Heart right ventricle (tissue), 16 donors: ENCODE results near the gene SV2A. TPM values are rescaled to one million over a fixed set of nuclear protein-coding genes. Genes with fewer than 3 reads are reported as not detected.
"Not testable (repeated sequence)": the region's sequence is repeated elsewhere in the genome, so short reads cannot be mapped to it uniquely, and the experiment has no call there.

ENCODE experiments used
- ATAC-seq, 8 donors: fragments of 200-7000 bp; cut with Tn5 transposase; one replicate each; pipeline ENCODE4 v1.9.1; 2020; ENCODE audit warnings: mild to moderate bottlenecking in 8 of 8, moderate library complexity in 8 of 8, moderate number of reproducible peaks in 1 of 8
- DNase-seq, 2 donors: peaks; one replicate each; pipeline ENCODE4 v3.0.0-alpha.2; 2020
- H3K27ac ChIP-seq, 10 donors: fragments of 200-600 bp; sonication (generic) in 2 of 10; one replicate each; pipeline versions ENCODE4 v1.5.0 to v1.8.0; 2020 to 2022; ENCODE audit warnings: mild to moderate bottlenecking in 3 of 10
- H3K27me3 ChIP-seq, 7 donors: fragments of 200-600 bp; one replicate each; pipeline ENCODE4 v1.8.0; 2021 to 2022; ENCODE audit warnings: mild to moderate bottlenecking in 2 of 7
- H3K36me3 ChIP-seq, 9 donors: fragments of 200-600 bp; sonication (generic) in 1 of 9; one replicate each; pipeline versions ENCODE4 v1.5.0 to v1.8.0; 2020 to 2022; ENCODE audit warnings: mild to moderate bottlenecking in 2 of 9
- H3K4me1 ChIP-seq, 9 donors: fragments of 200-600 bp; sonication (generic) in 1 of 9; one replicate each; pipeline versions ENCODE4 v1.5.0 to v1.8.0; 2020 to 2022; ENCODE audit warnings: mild to moderate bottlenecking in 4 of 9
- H3K4me3 ChIP-seq, 10 donors: fragments of 200-600 bp; sonication (generic) in 2 of 10; one replicate each; pipeline versions ENCODE4 v1.5.0 to v1.8.0; 2020 to 2022; ENCODE audit warnings: mild to moderate bottlenecking in 7 of 10, moderate library complexity in 2 of 10
- H3K9me3 ChIP-seq, 11 donors: fragments of 200-600 bp in 10 of 11; sonication (generic) in 2 of 11; one replicate each; pipeline versions ENCODE4 v1.5.0 to v1.8.0; 2013 to 2022; ENCODE audit warnings: mild to moderate bottlenecking in 2 of 11, control low read depth in 1 of 11, moderate library complexity in 1 of 11
- CTCF ChIP-seq, 9 donors: fragments of 200-600 bp; sonication (generic) in 2 of 9; IDR thresholded peaks; one replicate each; pipeline versions ENCODE4 v1.5.0 to v1.8.0; 2021 to 2022; ENCODE audit warnings: antibody characterized with exemption in 9 of 9, mild to moderate bottlenecking in 5 of 9, moderate library complexity in 1 of 9
- WGBS, 2 donors: extraction: QIAGEN DNeasy Blood & Tissue Kit; methylation state at CpG; one replicate each; pipeline ENCODE4 v1.1.7; 2013; ENCODE audit warnings: inconsistent platforms in 1 of 2; 5-methylcytosine and 5-hydroxymethylcytosine counted together
- intact Hi-C, 10 donors: fragments of 100-400 bp; cut with DNase I; formaldehyde crosslinking; loops; one replicate each; pipeline versions ENCODE4 v1.11.1 to v1.14.2; 2022
- polyA plus RNA-seq, 2 donors: library from polyadenylated mRNA; stranded (reverse); fragments of 200-250 nt; gene quantifications; one replicate each; pipeline ENCODE4 v1.2.3, GENCODE V29; 2013
- total RNA-seq, 10 donors: library from RNA; stranded (reverse); fragmentation: NEBNext Ultra II Directional in 3 of 10; extraction: Animal tissue kit (Norgen Biotek cat#: 25700) in 3 of 10; gene quantifications; one replicate each; pipeline versions ENCODE4 v1.2.1 to v1.2.4, GENCODE V29; 2021 to 2023
- donor health status: Arrhythmogenic right ventricular cardiomyopathy.
- donor health status: ischemic (EF 13 %, LVEDD 7.1; RV severe dilation, severe dysfunction).
- donor health status: healthy with polysubstance abuse.
- donor health status: DM: no; HTN: yes; CAD: no.
- donor health status: DM: no; HTN: no; CAD: no.
- donor health status: ischemic (EF 25% LVEDD 6.9; RV normal size, moderate dysfunction).
- donor health status: ischemic (EF 25% LVEDD 5.7; RV mildly dilated, moderate dysfunction).
- donor health status: healthy.
- donor health status: DM: yes; HTN: yes; CAD: no.
- donor health status: Ischemic cardiomyopathy.
- donor health status: ischemic (EF 35%, LVEDD 5.7; RV mildly dilated, moderate dysfunction).
- donor health status: nonischemic (EF 11% LVEDD 7.7; RV severe dilation, severe dysfunction).
- donor health status: DM: yes; HTN: yes; CAD: no.
- donor health status: PGD.
- donor health status: ischemic (EF 29% LVEDD 5.4; RV normal size, mild dysfunction).
- donor health status: nonischemic (EF 23%, LVEDD 6.1; RV moderate dilation, normal function).

SV2A gene
- total and polyA plus RNA-seq, 12 donors: 0.14 to 0.68 (median 0.37) TPM

GRCh38 chr1:149962039-149962647 lies 44.5 kb upstream of the SV2A start:
- Histone ChIP-seq H3K9me3 (peaks cover 0 to 7% (median 0%) of the 10 kb centered on the region in 11 donors), H3K4me3 (no peak overlapping the region), H3K36me3 (peaks cover 3 to 89% (median 38%) of the 10 kb centered on the region in 9 donors), H3K4me1 (peaks cover 0 to 26% (median 11%) of the 10 kb centered on the region in 9 donors), H3K27me3 (peaks cover 0 to 4% (median 0%) of the 10 kb centered on the region in 7 donors), H3K27ac (peak overlapping the region in 7 of 10 donors; percentile 4 to 70 (median 37))
- peak; percentile 63 to 87 (median 80) for TF ChIP-seq CTCF (IDR thresholded peaks at IDR 0.05)
- intact Hi-C loops: loop anchor here (1.0 to 10.0 kb wide), 11 partner anchors 47 to 225 kb away; no protein-coding TSS in a partner anchor
- peak in 1 of 2 donors; percentile 70 for DNase-seq
- peak; percentile 85 to 91 (median 90) for ATAC-seq
- WGBS, 2 donors: 24 to 29% methylated on average over 3 of the region's 3 CpGs

GRCh38 chr1:149957548-149957947 lies 39.9 kb upstream of the SV2A start:
- WGBS, 2 donors: 97 to 99% methylated on average over 14 of the region's 14 CpGs
- H3K36me3 ChIP-seq: peaks cover 3 to 64% (median 26%) of the 10 kb centered on the region in 9 donors
- ATAC-seq, H3K4me1 ChIP-seq, H3K9me3 ChIP-seq, H3K27me3 ChIP-seq, H3K27ac ChIP-seq, H3K4me3 ChIP-seq, DNase-seq, intact Hi-C loops: not testable (repeated sequence)

GRCh38 chr1:149949911-149950310 lies 32.3 kb upstream of the SV2A start:
- Histone ChIP-seq H3K36me3 (peaks cover 0 to 74% (median 35%) of the 10 kb centered on the region in 9 donors), H3K4me3 (no peak overlapping the region), H3K4me1 (no peaks in the 10 kb centered on the region), H3K27ac (no peak overlapping the region), H3K9me3 (no peaks in the 10 kb centered on the region), H3K27me3 (no peaks in the 10 kb centered on the region)
- no peak for TF ChIP-seq CTCF (IDR thresholded peaks at IDR 0.05)
- DNase-seq (no peak), ATAC-seq (no peak)
- intact Hi-C loops: no loop called here
- 77 to 80% methylated on average over 6 of the region's 6 CpGs for WGBS, 2 donors

- H3K4me1 ChIP-seq: peaks cover 0 to 16% (median 5%) of the 10 kb centered on the region in 9 donors
These were observed 27.6 kb upstream of the SV2A start for GRCh38 chr1:149945206-149945605.

More at GRCh38 chr1:149945206-149945605, 27.6 kb upstream of the SV2A start:
- peaks cover 0 to 74% (median 37%) of the 10 kb centered on the region in 9 donors for H3K36me3 ChIP-seq
- DNase-seq: no peak
- H3K27me3 ChIP-seq: peaks cover 0 to 4% (median 0%) of the 10 kb centered on the region in 7 donors
- TF ChIP-seq CTCF (IDR thresholded peaks at IDR 0.05): no peak
- no peak overlapping the region for H3K27ac ChIP-seq
- H3K4me3 ChIP-seq: no peak overlapping the region
- intact Hi-C loops: no loop called here
- WGBS, 2 donors: 92% methylated on average over 4 of the region's 4 CpGs
- H3K9me3 ChIP-seq: no peaks in the 10 kb centered on the region
- no peak for ATAC-seq
